Activated CD4-positive, CD25-positive, alpha-beta regulatory T cell (primary cell): Measurements from ENCODE around the gene ATP8A2.
A peak's percentile ranks its signal among the peaks of the same experiment; 100 is the strongest.

Experiments
- DNase-seq, 4 experiments: peaks; one replicate each; lab custom pipeline; 2025; lab: John Stamatoyannopoulos, UW

Gene ATP8A2

GRCh38 chr13:25859528-25859927, 487.8 kb downstream of the ATP8A2 start:
- DNase-seq = no peak

- no peak for DNase-seq
These were observed 488.5 kb downstream of the ATP8A2 start for GRCh38 chr13:25860265-25860664.

- no peak for DNase-seq
These were observed 489.1 kb downstream of the ATP8A2 start for GRCh38 chr13:25860862-25861261.

DNA sequence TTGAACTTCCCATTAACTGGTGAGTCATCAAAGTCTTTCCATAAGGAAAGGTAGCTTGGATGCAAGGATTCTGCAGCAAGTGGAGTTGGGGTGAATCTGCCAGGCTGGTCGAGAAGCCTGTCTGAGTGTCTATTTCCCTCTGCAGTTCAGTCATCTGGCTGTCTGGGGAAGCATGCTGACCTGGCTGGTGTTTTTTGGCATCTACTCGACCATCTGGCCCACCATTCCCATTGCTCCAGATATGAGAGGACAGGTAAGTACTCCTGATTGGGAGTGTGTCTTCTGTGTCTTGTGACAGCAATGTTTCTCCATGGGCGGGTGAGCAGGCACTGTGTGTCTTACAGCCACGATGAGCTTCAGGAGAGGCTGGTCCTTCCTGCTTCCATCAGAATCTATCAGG, 490.4 kb downstream of the ATP8A2 start:
- DNase-seq = no peak

DNA sequence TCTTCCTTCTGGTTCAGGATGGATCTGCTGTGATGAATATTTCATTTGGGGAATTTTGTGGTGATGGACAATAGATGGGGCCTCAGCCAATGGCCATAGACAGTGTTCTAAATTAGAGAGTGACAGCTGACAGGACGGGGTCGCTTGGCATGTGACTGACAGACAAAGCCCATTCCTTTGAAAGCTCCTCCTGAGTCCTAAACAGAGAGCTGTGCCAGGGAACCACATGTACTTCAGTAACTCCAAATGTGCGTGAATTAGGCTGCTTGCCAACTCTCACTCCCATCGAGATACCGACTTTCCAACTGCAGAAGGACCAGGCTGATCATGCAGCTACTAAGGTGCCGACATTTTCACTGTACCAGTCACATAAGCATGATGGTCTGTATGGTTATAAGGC, 492.3 kb downstream of the ATP8A2 start:
- no peak for DNase-seq

- DNase-seq = no peak
These were observed 493.2 kb downstream of the ATP8A2 start for GRCh38 chr13:25864936-25865335.

- DNase-seq = no peak
These were observed 493.6 kb downstream of the ATP8A2 start for GRCh38 chr13:25865391-25865790.

GRCh38 chr13:25867038-25867437, 495.3 kb downstream of the ATP8A2 start:
- no peak for DNase-seq

DNA sequence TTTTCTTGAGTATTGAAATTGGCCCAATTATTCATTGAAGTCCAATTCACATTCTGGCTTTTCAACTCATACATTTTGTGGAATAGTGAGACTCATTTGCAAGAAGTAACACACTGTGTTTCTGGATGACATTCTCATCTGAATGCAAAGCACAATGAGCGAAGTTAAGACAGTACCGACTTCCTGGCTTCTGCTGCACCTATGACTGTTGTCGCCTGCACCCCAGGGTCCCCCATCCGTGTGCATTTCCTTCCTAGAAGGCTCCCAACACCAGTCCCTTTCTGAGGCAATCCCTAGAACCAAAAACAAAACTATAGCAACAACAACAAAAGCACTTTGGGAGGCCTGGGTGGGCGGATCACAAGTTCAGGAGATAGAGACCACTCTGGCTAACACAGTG, 496.7 kb downstream of the ATP8A2 start:
- no peak for DNase-seq

GRCh38 chr13:25869941-25870340, 498.2 kb downstream of the ATP8A2 start:
- DNase-seq = no peak

DNA sequence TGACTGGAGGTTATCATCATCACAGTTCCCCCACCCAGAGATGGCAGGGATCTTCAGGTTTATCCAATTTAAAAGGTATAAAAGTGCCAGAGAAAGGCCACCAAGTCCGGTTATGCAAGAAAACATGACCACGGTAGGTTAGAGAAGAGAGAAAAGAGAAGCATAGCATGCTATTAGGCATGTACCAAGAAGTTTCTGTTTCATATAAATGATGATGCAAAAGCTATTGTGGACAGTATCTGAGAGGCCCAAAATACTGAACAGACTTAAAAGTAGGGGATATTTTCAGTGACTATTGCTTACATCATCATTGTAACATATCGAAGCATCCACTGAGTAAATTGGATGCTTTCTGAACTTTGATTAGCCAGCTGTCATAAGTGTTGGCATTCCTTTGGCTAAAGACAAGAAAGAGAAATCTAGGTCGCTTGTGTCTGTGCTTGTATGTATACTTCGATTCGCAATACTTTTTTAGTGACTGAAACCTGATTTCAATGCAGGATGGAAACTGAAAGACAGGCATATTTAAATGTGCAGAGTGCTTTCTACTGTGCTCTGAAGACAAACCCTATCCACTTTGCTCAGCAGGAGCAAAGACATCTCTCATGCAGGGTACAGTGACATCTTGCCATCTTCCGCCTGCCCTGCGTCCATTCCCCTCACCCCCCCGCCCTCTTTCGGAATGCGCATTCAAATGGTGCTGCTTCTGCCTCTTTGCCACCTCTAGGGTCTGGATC, 499.8 kb downstream of the ATP8A2 start:
- no peak for DNase-seq

- DNase-seq = no peak
These were observed 500.9 kb downstream of the ATP8A2 start for GRCh38 chr13:25872481-25873241.

DNA sequence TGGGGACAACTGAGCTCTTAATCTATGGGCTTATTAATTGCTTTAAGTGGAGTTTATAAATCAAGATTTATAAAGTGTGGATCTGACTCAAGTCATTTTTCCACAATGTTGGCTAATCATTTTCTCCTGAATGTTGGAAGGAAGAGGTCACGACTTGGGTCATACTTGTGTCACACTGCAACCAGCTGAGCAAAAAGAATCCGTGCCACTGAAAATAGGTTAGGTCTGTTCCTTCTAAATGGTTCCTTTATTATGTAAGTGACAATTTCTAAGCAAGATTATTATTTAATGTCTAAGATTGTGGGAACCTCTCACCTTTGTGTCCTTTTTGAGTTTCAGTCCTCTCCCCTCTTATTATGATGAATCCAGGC, 501.5 kb downstream of the ATP8A2 start:
- no peak for DNase-seq

GRCh38 chr13:25874064-25874737, 502.4 kb downstream of the ATP8A2 start:
- DNase-seq = no peak

DNA sequence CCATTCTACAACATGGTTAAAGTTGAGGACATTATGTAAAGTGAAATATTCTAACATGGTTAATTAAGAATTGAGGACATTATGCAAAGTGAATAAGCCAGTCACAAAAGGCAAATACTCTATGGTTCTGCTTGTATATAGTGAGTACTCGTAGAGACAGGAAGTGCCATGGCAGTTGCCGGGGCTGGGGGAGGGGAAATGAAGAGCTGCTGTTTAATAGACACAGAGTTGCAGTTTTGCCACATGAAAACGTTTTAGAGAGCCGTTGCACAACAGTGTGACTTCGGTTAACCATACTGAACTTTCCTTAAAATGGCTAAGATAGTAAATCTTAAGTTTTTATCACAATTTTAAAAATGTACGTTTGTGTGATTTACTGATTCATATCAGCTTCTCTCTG, 503.1 kb downstream of the ATP8A2 start:
- DNase-seq = peak in 3 of 4 experiments; percentile 6 to 55 (median 28)

- no peak for DNase-seq
These were observed 504.5 kb downstream of the ATP8A2 start for GRCh38 chr13:25876247-25876646.

GRCh38 chr13:25879466-25879865, 507.7 kb downstream of the ATP8A2 start:
- no peak for DNase-seq

- DNase-seq = no peak
These were observed 509.6 kb downstream of the ATP8A2 start for GRCh38 chr13:25881136-25881926.

GRCh38 chr13:25881971-25882451, 510.2 kb downstream of the ATP8A2 start:
- DNase-seq = no peak

GRCh38 chr13:25882466-25883357, 510.9 kb downstream of the ATP8A2 start:
- DNase-seq = no peak

DNA sequence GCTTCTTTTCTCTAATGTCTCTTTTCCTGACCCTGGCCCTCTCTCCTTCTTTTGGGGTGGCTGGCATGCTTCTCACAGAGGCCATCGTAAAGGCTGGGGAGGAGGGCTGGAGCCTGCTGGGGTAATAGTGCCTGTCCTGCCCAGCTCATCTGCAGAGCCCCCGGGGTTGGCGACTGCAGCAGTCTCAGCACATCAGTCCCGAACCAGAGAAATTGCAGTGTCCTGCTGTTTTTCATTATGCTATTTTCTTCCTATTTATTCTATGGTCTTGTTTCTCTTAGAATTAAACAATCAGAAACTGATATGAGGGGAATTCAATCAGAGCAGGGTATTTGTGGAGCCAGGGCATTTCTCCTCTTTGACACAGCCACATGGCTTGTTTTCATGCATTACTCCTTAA, 513.6 kb downstream of the ATP8A2 start:
- no peak for DNase-seq
